GM21447 (cell line): ENCODE data around the gene ZFR.
"Not testable (repeated sequence)": the region's sequence is repeated elsewhere in the genome, so short reads cannot be mapped to it uniquely, and the experiment has no call there.

Source experiments
- ATAC-seq: cut with Tn5 transposase; IDR thresholded peaks from one replicate; pipeline ENCODE4 v1.9.1; 2021; ENCODE audit not compliant: unreplicated experiment

Gene ZFR

DNA sequence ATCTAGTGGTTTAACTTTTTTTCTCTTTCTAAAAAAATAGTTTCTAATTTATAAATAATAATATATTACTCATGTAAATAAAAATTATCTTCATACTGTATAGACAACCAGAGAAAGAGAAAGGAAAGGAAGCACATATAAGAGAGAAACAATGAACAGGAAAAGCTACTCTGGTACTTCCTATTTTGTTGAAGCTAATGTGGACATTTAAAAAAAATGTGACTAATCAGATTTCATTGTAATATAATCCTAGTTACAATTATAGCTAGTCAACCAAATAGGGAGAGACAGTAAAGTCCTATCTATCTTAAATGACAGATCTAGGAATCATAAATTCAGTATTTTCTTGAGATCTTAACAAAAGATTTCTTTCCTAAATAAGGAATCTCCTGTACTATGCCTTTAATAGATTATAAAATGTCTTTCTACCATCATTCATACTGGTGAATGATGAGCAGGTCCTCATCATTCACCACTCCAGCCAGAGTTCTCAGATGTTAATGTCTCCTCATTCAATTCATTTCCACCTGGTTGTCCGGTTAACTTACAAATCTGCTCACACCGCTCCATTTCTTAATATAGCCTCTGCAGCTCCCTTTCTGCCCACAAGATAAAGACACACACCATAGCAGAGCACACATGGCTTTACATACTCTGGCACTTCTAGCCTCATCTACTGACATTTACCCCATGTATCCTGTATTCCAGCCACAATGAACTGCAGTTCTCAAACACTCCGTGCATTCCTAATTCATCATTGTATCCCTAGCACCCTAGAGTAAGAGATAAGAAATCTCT lies 30.9 kb downstream of the ZFR start:
- no peak for ATAC-seq

DNA sequence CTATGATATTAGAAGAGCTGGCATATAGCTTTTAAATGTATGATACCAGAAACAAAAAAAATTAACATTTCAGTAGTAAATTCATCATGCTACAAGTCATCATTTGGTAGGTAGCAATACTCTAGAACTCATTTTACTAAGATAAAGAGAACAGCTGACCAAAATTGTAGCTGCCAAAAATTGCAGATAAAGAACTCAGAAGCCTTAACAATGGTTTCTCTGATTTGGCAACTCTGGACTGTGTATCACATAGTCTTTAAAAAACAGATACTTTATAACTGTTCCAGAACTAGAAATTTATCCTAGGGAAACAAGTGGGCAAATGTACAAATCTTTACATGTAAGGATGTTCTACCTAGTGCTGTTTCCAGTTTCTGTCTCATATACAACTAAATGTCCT lies 33.9 kb downstream of the ZFR start:
- ATAC-seq: no peak

DNA sequence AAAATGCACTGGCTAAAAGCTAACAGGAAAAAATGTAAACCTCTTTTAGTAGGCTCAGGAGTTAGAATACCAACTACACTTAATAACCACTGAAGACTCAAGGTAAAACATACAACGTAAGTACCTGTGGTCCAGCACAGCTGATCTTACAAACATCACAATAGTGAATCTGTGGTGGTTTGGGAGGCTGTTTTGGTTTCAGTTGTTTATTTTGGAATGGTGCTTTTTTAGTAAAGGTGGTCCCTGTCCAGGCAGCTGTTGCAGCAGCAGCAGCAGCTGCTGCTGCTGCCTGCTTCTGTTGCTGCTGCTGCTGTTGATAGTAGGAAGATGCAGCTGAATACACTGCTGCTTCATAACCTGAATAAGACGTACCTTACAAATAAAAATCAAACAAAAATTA lies 37.9 kb downstream of the ZFR start:
- no peak for ATAC-seq

DNA sequence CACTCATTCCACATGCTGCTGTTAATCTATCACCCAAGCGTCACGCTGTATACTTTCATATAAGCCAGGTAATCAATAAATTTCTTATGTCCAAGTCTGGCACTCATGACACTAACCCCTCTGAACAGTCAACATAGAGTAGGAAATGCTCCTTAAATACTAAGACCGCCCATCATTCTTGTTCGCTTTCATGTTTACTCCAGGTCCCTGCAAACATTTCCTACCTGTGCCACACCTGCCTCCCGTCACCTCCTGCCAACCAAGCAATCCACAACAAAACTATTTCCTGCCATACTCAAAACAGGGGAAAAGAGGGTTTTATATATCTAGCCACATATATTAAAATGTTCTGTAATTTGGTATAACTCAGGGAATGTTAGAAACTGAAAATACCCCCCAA lies 39.0 kb downstream of the ZFR start:
- no peak for ATAC-seq

DNA sequence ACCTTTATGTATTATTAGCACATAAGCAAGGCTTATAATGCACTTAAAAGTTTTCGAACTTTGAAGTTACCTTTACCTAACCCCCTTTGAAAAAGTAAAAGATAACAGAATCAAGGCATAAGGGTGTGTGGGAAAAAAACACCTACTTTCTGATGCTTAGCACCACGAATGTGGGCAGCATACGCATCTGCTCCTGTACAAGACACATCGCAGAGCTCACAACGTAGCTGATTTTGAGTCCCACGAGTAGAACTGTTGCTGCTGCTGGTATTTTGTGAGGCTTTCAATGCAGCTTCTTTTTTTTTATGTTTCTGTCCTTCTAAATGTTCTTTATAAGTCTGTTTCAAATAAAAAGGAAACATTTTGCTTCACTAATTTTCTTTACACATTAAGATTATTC lies 40.8 kb downstream of the ZFR start:
- ATAC-seq: no peak

DNA sequence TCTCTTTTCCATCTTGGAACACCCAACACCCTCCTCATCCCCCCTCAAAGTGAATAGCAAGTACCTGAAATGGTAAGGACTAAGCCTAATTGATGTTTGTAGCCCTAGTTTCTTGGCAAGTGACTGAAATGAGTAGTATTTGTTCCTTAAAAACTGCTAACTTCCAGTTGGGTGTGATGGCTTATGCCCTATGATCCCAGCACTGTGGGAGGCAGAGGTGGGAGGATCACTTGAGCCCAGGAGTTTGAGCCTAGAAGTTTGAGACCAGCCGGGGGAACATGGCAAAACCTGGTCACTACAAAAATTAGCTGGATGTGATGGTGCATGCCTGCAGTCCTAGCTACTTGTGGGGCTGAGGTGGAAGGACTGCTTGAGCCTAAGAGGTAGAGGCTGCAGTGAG lies 44.1 kb downstream of the ZFR start:
- no peak for ATAC-seq

DNA sequence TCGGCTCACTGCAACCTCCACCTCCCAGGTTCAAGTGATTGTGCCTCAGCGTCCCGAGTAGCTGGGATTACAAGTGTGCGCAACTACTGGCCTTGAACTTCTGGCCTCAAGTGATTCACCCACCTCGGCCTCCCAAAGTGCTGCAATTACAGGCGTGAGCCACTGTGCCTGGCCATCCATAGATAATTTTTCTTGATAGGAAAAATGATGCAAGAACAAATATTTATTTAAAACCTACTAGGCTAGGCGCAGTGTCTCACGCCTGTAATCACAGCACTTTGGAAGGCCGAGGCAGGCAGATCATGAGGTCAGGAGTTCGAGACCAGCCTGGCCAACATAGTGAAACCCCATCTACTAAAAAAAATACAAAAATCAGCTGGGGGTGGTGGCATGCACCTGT lies 45.8 kb downstream of the ZFR start:
- not testable (repeated sequence) for ATAC-seq

DNA sequence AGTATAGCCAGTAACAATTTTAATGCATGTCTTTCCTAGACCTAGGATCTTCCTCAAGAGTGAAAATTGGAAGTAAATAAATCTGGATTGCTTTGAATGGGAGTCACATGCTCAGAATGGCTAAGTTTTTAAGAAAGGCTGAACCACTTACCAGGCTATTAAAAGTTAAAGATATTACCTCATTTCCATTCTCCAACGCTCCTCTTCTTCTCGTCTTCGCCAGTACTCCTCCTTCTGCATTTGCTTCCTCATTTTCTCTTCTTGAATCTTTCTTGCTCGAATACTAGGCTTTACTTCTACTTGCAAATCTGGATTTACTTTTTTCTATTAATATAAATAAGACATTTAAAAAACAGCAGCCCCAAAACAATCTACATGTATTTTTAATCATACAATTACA lies 49.6 kb downstream of the ZFR start:
- ATAC-seq: no peak

DNA sequence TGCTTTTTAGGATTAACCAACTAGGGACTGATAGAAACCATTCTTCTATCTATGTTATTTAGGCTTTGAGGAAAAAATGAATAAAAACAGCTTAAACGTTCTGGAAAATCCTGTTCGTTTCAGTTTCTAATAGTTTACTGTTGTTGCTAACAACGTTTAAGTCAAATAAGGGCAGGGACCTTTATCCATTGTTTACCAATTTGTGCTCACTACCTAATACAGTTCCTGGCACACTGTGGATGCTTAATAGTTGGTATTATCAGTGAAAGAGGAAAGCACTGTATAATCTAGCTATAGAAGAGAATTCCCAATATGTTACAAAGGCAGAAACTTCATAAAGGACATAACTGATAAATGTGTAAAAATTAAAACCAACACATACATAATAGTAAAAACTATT lies 52.5 kb downstream of the ZFR start:
- ATAC-seq: no peak

DNA sequence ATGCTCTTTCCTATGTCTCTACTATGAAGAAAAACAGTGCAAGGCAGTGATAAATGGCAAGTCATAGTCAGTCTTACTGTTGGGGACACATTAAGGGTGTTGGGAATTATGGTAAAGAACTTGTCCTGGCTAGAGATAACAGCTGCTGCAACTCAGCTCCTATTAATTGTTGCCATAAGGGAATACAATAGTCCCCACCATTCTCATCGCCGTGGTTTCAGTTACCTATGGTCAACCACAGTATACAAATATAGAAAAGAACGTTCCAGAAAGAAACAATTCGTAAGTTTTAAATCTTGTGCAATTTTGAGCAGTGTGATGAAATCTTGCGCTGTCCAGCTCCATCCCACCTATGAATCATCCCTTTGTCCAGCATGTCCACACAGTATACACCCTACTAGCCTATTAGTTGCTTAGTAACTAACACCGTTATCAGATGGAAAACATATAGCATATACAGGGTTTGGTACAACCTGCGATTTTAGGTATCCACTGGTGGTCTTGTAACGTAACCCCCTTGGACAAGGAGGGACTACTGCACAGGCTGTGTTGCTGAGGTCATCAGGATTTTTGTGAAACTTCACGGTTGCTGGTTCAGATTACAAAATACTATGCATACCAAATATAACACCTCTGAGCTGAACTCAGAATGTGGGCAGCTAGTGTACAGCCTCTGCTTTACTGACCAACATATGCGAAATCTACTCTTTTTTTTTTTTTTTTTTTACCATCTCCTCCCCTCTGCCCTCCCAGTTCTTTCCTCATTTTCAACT lies 53.5 kb downstream of the ZFR start:
- ATAC-seq: no peak

DNA sequence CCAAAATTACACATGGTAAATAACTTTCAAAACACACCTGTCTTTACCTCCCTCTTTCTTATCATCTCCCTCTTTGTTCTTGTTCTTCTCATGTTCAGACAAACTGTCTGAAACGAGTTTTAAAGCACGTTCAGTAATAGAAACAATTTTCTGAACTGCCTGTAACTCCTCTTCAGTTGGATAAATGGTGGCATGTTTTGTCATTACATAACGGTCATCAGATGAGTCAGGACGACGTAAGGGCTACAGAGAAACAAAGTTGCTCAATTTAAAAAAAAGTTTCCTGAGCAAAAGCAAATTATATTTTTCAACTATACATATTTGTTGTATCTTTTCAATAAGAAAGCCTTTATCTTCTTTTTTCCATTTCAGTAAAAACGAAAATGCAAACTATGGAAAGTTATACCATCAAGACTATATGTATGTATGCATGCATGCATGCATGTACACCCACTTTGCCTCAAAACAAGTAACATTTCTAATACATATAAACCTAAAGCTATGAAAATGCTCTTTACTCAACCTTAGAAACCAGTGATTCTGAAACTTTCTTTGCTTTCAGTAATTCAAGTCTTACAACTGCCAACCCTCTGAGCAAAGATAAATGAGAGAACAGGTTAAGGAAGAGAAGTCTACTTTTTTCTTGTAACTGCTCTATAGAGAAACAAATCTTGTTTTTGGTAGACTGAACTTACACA lies 56.0 kb downstream of the ZFR start:
- no peak for ATAC-seq

DNA sequence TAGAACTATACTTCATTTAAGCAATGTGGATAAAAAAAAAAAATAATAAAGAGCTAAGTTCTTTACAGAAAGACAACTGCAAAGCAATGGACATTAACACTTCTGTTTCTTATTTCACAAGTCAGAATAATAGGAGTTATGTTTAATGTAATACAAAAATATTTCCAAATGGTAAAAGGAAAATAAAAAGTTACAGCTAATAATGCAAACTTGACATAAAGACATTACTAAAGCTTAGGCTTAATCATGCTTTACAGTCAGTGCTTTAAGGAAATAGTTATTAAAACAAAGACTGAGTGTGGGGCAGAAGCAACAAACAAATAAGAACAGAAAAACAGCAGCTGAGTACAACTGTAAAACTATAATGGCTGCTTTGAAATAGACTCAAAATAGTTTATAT lies 56.7 kb downstream of the ZFR start:
- no peak for ATAC-seq

DNA sequence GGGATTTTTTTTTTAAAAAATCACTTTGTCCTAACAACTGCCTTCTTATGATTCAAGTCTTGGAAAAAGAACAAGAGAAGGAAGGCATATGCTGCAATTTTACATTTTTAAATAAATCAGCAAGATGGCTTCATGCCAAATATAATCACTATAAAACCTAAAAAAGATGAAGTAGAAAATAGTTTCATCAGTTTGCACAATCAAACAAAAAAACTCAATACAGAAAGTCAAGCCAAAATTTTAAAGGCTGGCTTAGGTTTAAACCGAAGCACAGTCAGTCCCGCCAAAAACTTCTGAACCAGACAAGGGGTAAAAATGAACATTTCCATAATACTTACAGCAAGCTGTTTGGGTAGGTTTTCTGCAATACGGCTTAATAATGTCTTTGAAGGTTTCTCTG lies 57.3 kb downstream of the ZFR start:
- no peak for ATAC-seq

DNA sequence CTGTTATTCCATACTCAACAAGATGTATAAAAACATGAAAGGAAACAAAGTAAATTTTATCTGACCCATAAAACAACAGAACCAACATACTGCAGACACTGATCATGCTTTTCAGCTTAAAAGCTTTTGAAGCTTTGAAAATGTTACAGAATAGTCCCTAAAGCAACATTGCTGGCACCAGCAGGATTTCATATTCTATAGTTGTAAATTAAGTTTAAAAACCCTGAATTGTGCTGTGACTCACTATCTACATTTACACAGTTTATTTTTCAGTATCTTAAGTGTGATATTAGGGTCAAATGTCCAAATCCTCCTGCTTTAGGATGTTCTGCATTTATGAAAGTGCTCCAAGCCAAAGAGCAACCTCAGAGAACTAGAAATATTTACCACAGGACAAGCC lies 59.9 kb downstream of the ZFR start:
- no peak for ATAC-seq

DNA sequence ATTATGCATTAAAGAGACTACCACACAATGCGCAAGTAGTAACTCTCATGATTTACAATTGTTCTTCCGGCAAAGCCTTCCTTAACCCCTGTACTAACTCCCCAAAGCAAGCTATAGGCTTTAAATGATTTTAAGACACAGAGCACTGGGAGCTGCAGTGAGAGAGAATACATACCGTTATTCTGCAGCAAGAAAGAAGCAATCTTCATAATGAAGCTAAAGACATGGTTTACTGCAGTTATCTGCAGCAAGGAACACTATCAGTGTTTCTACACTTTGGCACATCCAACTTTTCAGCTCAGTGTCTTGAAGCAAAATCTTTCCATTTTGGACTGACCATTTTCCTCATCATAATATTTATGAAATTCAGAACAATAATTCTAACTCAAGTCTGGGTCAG lies 61.0 kb downstream of the ZFR start:
- ATAC-seq: no peak

DNA sequence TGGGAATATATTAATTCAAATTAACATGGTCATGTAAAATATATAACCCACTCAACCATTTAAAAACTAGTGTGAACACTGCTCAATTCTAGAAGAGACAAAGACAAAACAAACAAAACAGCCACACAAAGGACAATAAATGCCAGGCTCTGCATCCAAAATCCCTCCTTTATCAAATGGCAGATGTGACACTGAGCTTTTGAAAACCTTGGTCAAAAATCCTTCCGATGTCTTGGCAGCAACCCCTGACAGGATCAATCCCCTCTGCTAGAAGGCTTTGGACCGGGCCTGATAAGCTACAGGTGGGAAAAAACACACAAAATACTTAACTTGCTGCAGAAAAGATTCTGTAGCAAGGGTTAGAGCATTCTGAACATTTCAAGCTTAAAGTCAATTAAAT lies 61.5 kb downstream of the ZFR start:
- no peak for ATAC-seq

DNA sequence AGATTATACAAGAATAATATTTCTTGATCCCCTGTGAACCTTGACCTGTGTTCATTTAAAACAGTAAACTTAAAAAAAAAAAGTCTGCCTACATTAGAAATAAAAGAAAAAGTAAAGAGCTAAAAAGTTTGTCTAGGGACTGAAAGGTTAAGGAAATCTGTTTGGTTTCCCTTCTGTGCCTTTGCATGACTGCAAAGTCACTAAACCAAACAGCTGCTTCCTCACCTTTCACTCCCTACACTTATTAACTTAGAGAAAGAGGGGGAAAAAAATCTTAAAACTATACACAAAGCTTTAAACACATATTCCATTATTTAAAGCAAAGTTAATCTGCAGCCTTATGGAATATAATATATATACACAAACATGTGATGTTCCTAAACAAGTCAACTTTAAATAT lies 65.1 kb downstream of the ZFR start:
- ATAC-seq: no peak

DNA sequence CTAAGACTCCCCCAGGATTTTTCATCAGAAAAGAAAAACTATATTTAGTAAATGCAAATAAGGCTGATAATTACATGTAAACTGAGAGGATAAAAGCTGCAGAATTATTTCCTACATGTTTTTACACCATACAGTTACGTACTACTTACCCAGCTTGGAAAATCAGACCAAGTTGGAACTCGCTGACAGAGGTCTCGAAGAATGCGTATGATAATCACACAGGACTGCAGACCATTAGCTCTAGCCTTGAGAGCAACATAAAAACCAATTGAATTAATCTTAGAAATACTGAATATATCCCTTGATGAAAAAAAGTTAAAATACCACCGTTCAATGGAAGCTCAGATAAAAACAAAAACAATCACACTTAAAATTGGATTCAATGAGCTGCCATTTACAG lies 65.6 kb downstream of the ZFR start:
- ATAC-seq: no peak

DNA sequence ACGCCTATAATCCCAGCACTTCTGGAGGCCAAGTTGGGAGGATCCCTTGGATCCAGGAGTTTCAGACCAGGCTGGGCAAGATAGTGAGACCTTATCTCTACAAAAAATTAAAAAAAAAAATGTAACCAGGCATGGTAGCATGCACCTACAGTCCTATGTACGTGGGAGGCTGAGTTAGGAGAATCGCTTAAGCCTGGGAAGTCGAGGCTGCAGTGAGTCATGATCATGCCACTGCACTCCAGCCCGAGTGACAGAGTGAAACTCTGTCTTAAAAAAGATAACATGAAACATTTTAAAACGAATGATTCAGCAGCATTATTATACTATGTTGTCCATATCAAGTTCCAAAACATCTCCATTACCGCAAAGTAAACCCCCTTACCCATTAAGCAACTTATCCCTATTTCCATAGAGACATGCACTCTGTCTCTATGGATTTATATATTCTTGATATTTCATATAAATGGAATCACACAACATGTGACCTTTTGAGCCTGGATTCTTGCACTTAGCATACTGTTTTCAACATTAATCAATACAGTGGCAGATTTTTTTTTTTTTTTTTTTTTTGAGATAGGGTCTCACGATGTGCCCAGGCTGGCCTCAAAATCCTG lies 74.9 kb downstream of the ZFR start:
- no peak for ATAC-seq

DNA sequence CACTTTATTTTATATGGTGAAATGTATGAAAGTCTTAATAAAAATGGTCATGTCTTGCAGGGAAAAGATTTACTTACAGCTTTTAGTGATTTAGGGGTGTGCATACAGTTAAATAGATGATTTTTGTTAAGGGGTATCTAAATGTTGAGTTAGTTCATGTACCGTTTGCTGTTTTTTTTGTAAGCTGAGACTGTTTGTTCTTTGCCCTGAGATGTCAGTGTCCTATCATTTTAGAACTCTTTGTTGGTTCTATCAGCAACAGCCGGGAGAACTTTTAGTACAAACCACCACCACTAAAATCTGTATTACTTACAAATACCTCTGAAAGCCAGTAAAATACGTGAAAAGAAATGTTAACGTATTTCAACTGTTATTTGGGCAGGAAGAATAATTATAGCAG lies 75.5 kb downstream of the ZFR start:
- ATAC-seq: no peak

DNA sequence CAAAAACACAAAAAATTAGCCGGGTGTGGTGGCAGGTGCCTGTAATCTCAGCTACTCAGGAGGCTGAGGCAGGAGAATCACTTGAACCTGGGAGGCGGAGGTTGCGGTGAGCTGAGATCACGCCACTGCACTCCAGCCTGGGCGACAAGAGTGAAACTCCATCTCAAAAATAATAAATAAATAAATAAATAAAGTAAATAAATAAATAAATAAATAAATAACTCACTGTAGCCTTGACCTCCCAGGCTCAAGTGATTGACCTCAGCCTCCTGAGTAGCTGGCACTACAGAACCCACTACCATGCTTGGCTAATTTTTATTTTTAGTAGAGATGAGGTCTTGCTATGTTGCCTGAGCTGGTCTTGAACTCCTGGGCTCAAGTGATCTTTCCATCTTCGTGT lies 77.3 kb downstream of the ZFR start:
- not testable (repeated sequence) for ATAC-seq

DNA sequence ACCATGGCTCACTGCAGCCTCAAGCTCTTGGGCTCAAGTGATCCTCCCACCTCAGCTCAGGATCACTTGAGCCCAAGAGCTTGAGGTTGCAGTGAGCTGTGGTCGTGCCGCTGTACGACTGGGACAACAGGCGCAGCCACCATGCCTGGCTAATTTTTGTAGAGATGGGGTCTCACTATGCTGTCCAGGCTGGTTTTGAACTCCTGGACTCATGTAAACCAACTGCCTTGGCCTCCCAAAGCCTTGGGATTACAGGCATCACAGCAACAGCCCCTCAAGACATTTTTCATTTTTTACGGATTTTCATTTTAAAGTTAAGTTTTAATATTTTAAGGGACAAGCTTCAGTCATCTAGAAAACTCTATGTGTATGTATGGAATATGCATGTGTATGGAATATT lies 78.9 kb downstream of the ZFR start:
- ATAC-seq: no peak
